ENCODE measurements around the gene EVC.
"Not testable (repeated sequence)": the region's sequence is repeated elsewhere in the genome, so short reads cannot be mapped to it uniquely, and the experiment has no call there.

The EVC gene

DNA sequence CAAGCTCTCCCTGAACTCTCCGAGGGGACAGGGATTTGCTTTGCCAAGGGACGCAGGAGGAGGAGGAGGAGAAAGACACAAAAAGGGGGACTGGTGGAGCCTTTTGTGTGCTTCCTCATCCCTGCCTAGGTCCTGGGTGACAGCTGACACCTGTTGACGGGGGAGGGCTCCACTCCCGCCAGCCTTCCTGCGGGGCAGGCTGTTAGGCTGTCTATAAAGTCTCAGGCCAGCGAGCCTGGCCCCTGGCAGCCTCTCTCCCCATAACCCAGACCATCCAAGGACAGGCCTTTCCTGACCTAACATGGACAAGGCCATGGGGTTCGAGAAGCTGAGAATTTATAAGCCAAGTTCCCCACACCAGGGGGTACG is 1.8 kb upstream of the EVC start:
- DNase-seq, result no peak

DNA sequence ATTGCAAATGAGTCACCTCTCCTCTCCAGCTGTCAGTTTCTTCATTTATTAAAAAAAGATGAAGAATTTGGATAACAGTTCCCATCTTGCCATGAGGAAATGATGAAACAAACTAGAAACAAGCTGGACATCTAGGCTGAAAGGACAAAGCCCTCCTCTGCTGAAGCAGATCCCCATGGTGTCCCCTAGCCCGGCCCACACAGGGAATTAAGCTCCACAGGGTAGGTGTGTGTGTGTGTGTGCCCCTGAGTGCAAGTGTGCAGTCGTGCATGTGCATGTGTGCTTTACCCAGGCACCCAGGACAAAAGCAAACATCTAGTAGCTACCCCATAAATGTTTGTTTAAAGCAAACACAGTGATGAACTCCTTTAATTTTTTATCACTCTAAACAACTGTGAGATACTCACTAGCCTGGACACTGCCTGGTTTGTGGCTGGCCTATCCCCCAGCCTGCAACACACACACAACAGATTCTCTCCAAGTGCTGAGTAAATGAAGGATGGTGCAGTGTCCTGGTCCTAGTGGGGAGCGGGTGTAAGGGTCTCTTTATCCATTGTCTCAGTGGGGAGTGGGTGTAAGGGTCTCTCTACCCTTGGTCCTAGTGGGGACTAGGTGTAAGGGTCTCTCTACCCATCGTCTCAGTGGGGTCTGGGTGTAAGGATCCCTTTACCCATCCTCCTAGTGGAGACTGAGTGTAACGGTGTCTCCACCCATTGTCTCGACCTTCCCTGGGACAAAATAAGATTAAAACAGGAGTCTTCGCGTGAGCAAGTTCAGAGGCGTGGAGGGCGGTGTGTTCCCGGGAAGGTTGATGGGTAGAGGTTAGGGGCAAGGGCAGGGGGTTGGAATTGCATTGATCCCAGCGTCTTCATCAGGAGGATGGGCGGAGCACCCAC is 688 bp upstream of the EVC start:
- no peak for DNase-seq

- no peak for DNase-seq
Observed at GRCh38 chr4:5711479-5712184, 631 bp downstream of the EVC start.

DNA sequence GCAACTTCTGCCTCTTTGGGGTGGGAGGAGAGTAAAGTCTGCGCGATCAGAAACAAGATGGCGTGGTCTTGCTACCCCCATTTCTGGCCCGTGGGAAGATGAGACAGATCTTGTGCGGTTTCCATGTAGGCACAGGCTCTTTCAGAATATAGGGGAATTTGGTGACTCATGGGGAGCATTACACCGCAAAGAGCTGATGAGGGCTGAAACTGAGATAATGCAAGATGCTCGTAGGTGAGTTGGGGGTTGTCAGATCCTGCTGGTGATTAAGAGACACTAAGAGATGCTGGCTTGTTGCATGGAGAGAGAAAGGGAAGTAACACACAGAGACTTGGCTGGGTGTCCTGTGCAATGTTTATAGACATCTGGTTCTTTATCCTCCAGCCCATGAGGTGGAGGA is 1.5 kb downstream of the EVC start:
- no peak for DNase-seq

- no peak for DNase-seq
Observed at GRCh38 chr4:5712931-5713330, 1.9 kb downstream of the EVC start.

DNA sequence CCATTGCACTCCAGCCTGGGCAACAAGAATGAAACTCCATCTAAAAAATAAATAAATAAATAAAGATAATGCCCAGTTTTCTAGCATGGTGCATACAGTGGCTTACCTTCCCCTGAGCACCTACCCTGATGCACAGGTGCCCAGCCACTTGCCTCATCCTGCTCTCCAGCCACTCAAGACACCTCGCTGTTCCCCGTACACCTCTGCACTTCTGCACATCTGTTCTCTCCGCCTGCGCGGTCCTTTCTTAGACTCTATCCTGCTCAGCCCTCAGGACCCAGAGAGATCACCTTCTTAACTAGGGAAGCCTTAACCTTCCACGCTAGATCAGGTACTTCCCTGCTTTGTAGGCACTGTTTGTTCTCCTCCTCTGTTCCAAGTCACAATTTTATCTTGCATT is 2.9 kb downstream of the EVC start:
- no peak for DNase-seq

- no peak for DNase-seq
Observed at GRCh38 chr4:5715357-5715756, 4.4 kb downstream of the EVC start.

GRCh38 chr4:5716391-5716790 is 5.4 kb downstream of the EVC start:
- no peak for DNase-seq

DNA sequence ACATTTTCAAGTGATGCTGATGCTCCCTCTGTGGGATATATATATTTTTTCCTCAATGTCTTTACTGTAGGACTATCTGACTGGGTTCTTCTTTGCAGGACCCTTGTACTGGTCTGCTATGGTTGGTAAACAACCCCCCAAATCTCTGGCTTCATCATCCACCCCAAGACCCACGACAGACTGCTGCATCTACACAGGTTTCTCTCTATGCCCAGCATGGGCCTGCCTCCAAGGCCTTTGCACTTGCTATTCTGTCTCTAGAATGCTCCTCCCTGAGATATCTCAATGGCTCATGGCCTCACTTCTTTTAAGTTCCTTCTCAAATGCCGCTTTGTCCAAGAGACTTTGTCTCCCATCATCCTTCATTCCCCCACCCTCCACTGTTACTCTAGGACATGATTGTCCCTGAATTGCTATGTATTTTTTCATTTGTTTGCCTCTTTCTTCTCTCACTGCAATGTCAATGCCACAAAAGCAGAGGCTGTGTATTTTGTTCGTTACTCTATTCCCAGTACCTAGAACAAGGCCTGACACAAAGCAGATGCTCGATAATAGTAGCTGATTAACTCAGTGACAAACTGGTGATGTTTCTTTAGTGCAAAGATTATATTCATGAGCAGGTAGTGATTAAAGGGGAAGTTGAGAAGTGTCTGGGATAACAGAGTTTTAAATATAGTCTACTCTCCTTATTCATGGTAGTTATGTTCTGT is 6.6 kb downstream of the EVC start:
- no peak for DNase-seq

DNA sequence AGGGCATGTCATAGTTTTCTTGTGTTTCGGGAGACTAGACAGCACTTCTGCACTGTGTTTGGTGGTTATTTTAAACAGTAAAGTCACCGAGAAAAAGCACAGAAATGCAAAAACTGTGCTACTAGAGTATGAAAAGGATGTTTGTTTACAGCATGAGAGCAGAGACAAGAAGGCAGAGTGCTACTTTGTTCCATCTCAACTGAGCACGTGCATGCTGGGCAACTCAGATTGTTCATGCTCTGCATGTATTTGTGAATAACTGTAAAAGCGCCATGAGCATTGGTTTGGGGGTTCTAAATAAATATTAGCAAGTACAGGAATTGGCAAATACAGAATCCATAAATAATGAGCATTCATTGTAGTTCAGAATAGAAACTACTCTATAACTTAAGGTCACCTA is 7.4 kb downstream of the EVC start:
- DNase-seq, result no peak

DNA sequence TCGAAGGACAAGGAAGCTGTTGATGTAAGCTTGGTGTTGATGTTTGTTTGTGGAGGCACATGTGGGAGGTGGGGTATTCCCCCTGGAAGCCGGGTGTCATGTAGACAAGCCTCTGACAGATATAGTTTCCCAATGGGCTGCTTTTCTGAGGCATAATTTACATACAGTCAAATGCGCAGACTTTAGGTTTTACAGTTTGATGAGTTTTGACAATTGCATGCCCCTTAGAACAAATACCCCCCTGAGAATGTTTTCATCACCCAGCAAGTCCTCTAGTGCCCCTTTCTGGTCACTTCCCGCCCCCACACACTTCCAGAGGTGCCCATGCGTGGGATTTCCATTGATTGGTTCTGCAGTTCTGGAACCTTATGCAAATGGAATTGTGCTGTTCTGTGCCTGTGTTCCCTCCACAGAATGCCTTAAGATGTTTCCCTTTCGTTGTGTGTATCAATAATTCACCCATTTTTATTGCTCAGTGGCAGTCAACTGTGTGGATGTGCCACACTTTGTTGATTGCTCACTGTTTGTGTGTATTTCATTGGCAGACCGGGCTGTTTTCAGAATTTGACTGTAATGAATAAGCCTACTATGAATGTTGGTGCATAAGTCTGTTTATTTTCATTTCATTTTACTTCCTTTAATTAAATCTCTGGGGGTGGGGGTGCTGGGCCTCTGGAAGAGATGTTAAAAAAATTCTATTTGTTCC is 8.5 kb downstream of the EVC start:
- DNase-seq, result no peak

DNA sequence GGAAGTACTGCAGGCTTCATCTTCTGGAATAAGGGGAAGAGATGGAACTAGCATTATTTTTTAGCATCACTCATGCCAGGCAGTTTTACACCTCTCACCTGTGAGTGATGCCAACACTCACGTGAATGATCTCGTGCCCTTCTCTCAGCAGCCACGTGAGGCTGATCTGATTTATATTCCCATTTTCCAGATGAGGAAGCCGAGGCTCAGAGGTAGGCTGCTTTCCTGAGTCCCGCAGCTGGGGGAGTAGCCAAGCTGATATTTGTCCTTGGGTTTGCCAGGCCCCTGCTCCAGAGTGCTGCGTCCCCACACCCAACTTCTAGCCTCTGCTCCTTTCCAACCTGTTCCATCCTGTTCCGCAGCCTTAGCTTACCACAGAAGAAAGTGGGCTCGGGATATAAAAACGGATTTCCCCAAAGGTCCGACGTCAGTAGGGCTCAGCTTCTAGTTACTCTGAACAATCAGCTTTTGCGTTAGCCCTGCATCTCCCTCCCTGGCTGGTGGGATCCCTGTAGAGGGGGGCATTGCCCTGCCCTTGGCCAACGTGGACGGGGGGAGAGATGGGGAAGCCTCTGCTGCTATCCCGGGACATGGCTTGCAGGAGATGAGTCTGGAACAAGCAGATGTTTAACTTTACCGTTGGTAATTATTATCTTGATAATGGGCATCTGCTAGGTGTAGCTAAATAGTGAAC is 9.3 kb downstream of the EVC start:
- no peak for DNase-seq

- no peak for DNase-seq
Observed at GRCh38 chr4:5720980-5721379, 10.0 kb downstream of the EVC start.

DNA sequence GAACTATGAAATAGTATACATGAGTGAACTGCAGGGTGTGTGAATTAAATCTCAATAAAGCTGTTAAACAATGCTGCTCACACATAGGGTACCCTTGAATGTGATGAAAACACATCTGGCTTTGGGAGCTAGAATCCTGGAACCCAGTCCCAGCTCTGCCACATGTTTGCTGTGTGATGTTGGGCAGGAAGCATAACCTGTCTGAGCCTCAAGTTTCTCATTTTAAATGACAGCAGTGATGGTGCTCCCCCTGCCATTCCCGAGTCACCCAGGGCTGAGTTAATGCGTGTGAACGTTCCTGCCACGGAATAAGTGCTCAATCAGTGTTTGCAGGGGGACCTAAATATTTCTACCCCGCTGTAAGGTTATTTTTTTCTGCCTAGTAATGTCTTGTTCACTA is 10.9 kb downstream of the EVC start:
- DNase-seq, result no peak

GRCh38 chr4:5722328-5722727 is 11.3 kb downstream of the EVC start:
- no peak for DNase-seq

GRCh38 chr4:5724377-5724776 is 13.4 kb downstream of the EVC start:
- DNase-seq, result no peak

DNA sequence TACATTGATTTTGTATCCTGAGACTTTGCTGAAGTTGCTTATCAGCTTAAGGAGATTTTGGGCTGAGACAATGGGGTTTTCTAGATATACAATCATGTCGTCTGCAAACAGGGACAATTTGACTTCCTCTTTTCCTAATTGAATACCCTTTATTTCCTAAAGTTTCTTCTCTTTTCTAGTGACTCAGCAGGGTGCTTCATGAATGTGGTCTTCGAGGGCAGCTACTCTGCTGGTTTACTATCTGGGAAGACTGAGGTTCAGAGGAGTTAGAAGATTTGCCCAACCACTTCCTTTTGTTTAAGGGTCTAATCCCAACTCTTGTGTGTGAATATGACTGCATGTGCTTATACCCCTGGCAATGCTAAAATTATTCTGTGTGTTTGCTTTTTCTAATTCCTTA is 17.4 kb downstream of the EVC start:
- not testable (repeated sequence) for DNase-seq

- DNase-seq, result no peak
Observed at GRCh38 chr4:5730436-5730835, 19.4 kb downstream of the EVC start.

- no peak for DNase-seq
Observed at GRCh38 chr4:5730993-5731990, 20.3 kb downstream of the EVC start.

GRCh38 chr4:5732158-5732557 is 21.2 kb downstream of the EVC start:
- DNase-seq, result no peak

DNA sequence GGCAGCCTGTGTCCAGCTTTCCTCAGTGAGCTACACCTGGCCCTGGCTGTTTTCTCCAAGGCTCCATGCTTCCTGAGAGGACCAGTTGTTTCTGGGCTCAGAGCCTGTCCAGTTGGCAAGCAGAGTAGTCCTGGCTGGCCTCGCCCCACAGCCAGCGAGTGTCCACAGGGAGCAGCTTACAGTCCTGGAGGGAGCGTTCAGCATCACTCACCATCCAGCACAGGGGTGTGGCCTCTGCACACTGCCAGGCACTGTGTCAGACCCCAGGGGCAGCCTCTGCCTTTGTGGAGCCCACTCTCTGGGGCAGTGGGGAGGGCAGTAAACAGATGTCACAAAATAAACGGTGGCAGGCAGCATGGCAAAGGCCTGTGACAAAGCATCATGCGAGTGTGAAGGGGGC is 23.9 kb downstream of the EVC start:
- no peak for DNase-seq
